Calu3 (cell line): Measurements from ENCODE around the gene AGBL3. TPM values are rescaled to one million over a fixed set of nuclear protein-coding genes. Genes with fewer than 3 reads are reported as not detected.

Source experiments
- BruUV-seq: library from RNA; stranded (reverse); fragments of 400-500 nt; replicated peaks from 2 replicates; lab custom pipeline; 2021; lab: Mats Ljungman, UMichigan
- CTCF ChIA-PET: fragments of 300-600 bp; sonication (Branson Sonifier 250); formaldehyde crosslinking; loops from one replicate; lab custom pipeline; 2022; ENCODE audit warnings: antibody characterized with exemption; lab: Charles Lee
- DNase-seq: peaks from one replicate; pipeline ENCODE4 v3.0.0; 2022
- H3K27ac Mint-ChIP-seq: one replicate; pipeline ENCODE4 v1.8.0; 2022; ENCODE audit warnings: mixed read lengths; ENCODE audit not compliant: unreplicated experiment
- H3K27me3 Mint-ChIP-seq: one replicate; pipeline ENCODE4 v1.8.0; 2022; ENCODE audit warnings: mixed read lengths; ENCODE audit not compliant: unreplicated experiment
- H3K36me3 Mint-ChIP-seq: one replicate; pipeline ENCODE4 v1.8.0; 2022; ENCODE audit warnings: mild to moderate bottlenecking, moderate library complexity, mixed read lengths; ENCODE audit not compliant: insufficient read depth, unreplicated experiment
- H3K4me1 Mint-ChIP-seq: one replicate; pipeline ENCODE4 v1.8.0; 2022; ENCODE audit warnings: mild to moderate bottlenecking, low read depth, mixed read lengths; ENCODE audit not compliant: unreplicated experiment
- H3K4me3 Mint-ChIP-seq: one replicate; pipeline ENCODE4 v1.8.0; 2022; ENCODE audit warnings: mild to moderate bottlenecking, low read depth, moderate library complexity, mixed read lengths; ENCODE audit not compliant: unreplicated experiment
- H3K9me3 Mint-ChIP-seq: one replicate; pipeline ENCODE4 v1.8.0; 2022; ENCODE audit warnings: low read depth, mixed read lengths; ENCODE audit not compliant: unreplicated experiment
- CTCF ChIP-seq: fragments of 200-600 bp; IDR thresholded peaks from one replicate; pipeline ENCODE4 v1.8.0; 2022; ENCODE audit warnings: antibody characterized with exemption; ENCODE audit not compliant: unreplicated experiment
- intact Hi-C: fragments of 100-400 bp; cut with micrococcal nuclease; formaldehyde crosslinking; loops from one replicate; pipeline ENCODE4 v1.10.0; 2022; ENCODE audit not compliant: unreplicated experiment
- total RNA-seq: library from RNA; stranded (reverse); gene quantifications from 2 replicates; pipeline ENCODE4 v1.2.3, GENCODE V29; 2022

Gene AGBL3
- total RNA-seq, 1 experiment from 2014 or later = 6.3 TPM

- no TSS peak for BruUV-seq
- CTCF ChIA-PET = no interaction called here
- H3K4me1 Mint-ChIP-seq = peaks cover 16% of the 10 kb centered on the region
- no peak for DNase-seq
- TF ChIP-seq CTCF = no peak
- H3K9me3 Mint-ChIP-seq = no peaks in the 10 kb centered on the region
- H3K27me3 Mint-ChIP-seq = no peaks in the 10 kb centered on the region
- intact Hi-C loops = loop anchor here (5.0 to 10.0 kb wide), 2 partner anchors 53 to 506 kb away; no protein-coding TSS in a partner anchor
- H3K36me3 Mint-ChIP-seq = no peaks in the 10 kb centered on the region
- H3K4me3 Mint-ChIP-seq = no peak overlapping the region
- no peak overlapping the region for H3K27ac Mint-ChIP-seq
Observed at GRCh38 chr7:134940729-134941128, 45.6 kb upstream of the AGBL3 start.

GRCh38 chr7:134941185-134941900, 45.0 kb upstream of the AGBL3 start:
- intact Hi-C loops = loop anchor here (5.0 to 10.0 kb wide), 2 partner anchors 54 to 507 kb away; no protein-coding TSS in a partner anchor
- Mint-ChIP-seq H3K4me1 (peaks cover 16% of the 10 kb centered on the region), H3K4me3 (no peak overlapping the region), H3K36me3 (no peaks in the 10 kb centered on the region), H3K9me3 (no peaks in the 10 kb centered on the region), H3K27me3 (no peaks in the 10 kb centered on the region), H3K27ac (no peak overlapping the region)
- TF ChIP-seq CTCF = no peak
- DNase-seq = no peak
- no TSS peak for BruUV-seq
- CTCF ChIA-PET = interaction anchor here (1.7 to 2.2 kb wide), 3 partner anchors 216 to 308 kb away, joined by 7 to 10 read pairs (median 9); no protein-coding TSS in a partner anchor

- no peaks in the 10 kb centered on the region for H3K27me3 Mint-ChIP-seq
- BruUV-seq = no TSS peak
- H3K4me3 Mint-ChIP-seq = no peak overlapping the region
- intact Hi-C loops = loop anchor here (2.0 to 10.0 kb wide), 3 partner anchors 55 to 507 kb away; no protein-coding TSS in a partner anchor
- H3K36me3 Mint-ChIP-seq = no peaks in the 10 kb centered on the region
- no peak for DNase-seq
- no peak for TF ChIP-seq CTCF
- no peaks in the 10 kb centered on the region for H3K9me3 Mint-ChIP-seq
- H3K27ac Mint-ChIP-seq = no peak overlapping the region
- CTCF ChIA-PET = interaction anchor here (1.7 to 2.2 kb wide), 3 partner anchors 217 to 309 kb away, joined by 7 to 10 read pairs (median 9); no protein-coding TSS in a partner anchor
- H3K4me1 Mint-ChIP-seq = peaks cover 16% of the 10 kb centered on the region
Observed at GRCh38 chr7:134941952-134942351, 44.4 kb upstream of the AGBL3 start.

GRCh38 chr7:134942690-134943466, 43.4 kb upstream of the AGBL3 start:
- TF ChIP-seq CTCF = no peak
- Mint-ChIP-seq H3K27ac (no peak overlapping the region), H3K4me1 (peaks cover 16% of the 10 kb centered on the region), H3K27me3 (no peaks in the 10 kb centered on the region), H3K4me3 (no peak overlapping the region), H3K9me3 (no peaks in the 10 kb centered on the region), H3K36me3 (no peaks in the 10 kb centered on the region)
- intact Hi-C loops = loop anchor here (1.0 to 10.0 kb wide), 4 partner anchors 56 to 508 kb away; no protein-coding TSS in a partner anchor
- CTCF ChIA-PET = interaction anchor here (0.5 to 2.2 kb wide), 7 partner anchors 107 to 310 kb away, joined by 3 to 10 read pairs (median 6); no protein-coding TSS in a partner anchor
- no TSS peak for BruUV-seq
- no peak for DNase-seq
